Mammary epithelial cell (primary cell): ENCODE results near the gene CCDC51.

Source experiments
- CTCF ChIP-seq, 2 donors: IDR thresholded peaks in 1 of 2; conservative IDR thresholded peaks in 1 of 2; 2 replicates each; pipeline ENCODE4 v1.5.1; 2011 to 2012; ENCODE audit warnings: inconsistent platforms in 2 of 2, low read length in 2 of 2, mild to moderate bottlenecking in 2 of 2, control low read depth in 1 of 2, low read depth in 1 of 2; ENCODE audit not compliant: insufficient read depth in 1 of 2; ENCODE audit errors: extremely low read depth in 1 of 2
- EZH2 ChIP-seq: IDR thresholded peaks from 2 replicates; pipeline ENCODE4 v1.6.1; 2012; ENCODE audit warnings: low read length, inconsistent platforms, borderline replicate concordance

DNA sequence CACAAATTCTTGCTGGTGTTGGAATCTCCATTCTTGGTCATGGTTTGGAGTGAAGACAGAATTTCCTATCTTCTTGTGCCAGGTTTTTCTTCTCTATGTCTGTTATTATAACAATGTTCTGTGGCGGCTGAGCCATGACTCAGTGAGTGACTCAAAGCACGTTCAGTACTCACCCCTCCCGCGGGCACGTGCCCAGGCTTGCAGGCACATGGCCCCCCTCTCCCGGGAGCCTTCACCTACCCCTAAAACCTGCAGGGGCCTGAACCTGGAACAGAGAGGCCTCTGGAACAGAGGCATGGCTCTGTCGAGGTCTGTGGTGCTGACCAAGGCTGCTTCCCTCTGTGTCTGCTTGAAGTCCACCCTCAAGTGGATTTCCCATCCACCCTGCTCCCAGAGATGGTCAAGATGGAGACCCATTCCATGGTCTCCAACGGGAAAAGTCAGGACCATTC, 37.6 kb downstream of the CCDC51 start:
- TF ChIP-seq CTCF (conservative IDR thresholded peaks at IDR 0.05 in 1 of 2, IDR thresholded peaks at IDR 0.05 in 1 of 2; ENCODE audit: extremely low read depth in 1 of 2, insufficient read depth in 1 of 2, low read depth in 1 of 2, low read length in 2 of 2) (no peak), EZH2 (no peak)
